HG03025 (cell line): ENCODE results near the gene CYP11A1.

Experiments used
- ATAC-seq: cut with Tn5 transposase; IDR thresholded peaks from one replicate; pipeline ENCODE4 v1.9.1; 2021; ENCODE audit warnings: mild to moderate bottlenecking, moderate library complexity; ENCODE audit not compliant: unreplicated experiment, low FRiP score

The CYP11A1 gene

DNA sequence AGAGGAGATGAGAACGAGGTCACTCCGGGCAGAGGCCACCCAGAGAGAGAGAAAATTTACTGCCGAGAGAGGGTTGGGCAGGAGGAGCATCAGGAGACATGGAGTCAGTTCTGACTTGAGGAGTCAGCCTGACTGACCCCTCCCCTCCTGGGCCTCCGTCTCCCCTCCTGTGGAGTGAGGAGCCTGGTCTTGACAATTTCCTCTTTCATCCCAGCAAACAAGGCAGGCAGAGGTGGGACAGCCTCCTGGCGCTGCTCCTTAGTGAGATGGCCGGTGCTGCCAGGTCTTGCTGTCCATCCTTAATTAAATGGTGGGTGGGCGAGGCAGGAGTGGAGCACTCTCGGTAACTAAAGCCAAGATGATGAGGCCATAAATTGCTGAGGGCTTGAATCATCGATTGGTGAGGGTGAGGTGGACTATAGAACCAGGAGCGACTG lies 60.6 kb downstream of the CYP11A1 start:
- ATAC-seq: no peak

DNA sequence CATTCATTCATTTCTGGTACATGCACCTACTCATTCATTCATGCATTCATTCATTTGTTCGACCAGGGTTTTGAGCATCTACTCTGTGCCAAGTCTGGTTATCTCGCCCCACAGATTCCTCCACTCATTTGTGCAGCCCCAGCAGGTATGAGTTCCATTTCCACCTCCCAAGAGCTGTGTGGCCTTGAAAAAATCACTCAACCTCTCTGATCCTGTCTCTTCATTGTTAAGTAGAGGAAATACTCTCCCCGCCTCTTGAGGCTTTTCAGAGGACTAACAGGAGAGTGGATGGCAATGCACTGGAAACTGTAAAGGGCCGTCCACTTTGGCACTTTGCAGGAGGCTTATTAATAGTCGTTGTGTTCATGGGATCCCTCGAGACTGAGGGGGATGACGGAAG lies 61.8 kb downstream of the CYP11A1 start:
- ATAC-seq: no peak

DNA sequence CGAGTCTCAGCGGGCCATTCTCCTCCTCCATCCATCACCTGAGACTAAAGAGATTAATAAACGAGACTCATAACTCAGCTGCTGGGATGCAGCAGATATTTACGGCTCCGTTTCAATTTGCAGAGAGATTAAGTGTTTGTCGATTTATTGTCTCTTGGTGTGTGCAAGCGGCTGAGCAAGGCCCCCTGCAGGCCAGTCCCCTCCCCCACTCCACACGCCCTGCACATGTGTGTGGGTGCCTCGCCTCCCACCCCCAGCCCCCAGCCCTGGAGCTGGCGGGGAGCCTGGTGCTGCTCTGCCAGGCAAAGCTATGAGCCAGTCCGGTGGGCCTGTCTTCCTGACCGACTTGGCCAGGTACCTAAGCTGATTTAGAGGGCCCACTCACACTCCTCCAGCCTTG lies 63.0 kb downstream of the CYP11A1 start:
- no peak for ATAC-seq

DNA sequence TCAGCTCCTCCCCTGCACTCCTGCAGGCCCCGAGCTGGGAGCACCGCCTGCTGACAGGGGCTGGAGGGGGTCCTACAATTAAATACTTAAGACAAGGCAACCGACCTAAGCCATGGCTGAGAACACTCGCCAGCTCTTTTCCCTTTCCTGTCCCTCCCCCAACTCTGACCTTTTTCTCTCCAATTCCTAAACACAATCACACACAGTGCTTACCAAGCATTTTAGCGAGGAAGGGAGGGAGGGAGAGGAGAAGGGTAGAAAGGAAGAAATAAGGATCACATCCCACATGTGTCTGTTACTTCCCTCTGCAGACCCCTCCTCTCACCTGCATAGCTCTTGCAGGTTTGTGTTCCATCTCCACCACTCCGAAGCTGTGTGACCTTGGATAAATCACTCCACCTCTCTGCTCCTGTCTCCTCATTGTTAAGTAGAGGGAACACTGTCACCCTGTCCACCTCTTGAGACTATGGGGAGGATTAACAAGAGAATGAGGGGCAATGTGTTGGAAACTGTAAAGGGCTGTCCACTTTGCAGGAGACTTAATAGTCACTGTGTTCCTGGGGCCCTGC lies 63.6 kb downstream of the CYP11A1 start:
- ATAC-seq: no peak

DNA sequence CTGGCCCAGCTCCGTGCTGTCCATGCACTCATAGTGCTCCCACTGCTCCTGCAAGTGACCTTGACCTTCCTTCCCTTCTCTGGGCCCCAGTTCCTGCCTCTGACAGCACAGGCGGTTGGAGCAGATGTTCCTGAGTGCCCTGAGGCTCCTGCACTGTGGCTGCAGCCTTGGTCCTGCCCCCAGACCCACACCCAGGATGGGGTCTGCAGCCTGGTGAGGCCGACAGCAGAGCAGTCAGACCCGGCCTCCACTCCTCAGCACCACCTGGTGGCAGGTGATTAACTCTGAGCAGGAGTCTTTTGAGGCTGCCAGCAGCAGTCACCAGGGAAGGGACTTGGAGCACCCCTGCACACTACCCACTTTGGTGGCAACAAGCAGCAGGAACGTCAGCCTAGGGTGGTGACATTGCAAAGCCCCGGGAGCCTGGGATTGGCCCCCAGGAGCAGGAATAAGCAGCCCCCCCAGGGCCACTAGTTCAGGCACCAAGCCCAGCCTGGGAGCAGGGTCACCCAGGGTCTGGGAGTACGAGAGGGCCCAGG lies 64.6 kb downstream of the CYP11A1 start:
- no peak for ATAC-seq

DNA sequence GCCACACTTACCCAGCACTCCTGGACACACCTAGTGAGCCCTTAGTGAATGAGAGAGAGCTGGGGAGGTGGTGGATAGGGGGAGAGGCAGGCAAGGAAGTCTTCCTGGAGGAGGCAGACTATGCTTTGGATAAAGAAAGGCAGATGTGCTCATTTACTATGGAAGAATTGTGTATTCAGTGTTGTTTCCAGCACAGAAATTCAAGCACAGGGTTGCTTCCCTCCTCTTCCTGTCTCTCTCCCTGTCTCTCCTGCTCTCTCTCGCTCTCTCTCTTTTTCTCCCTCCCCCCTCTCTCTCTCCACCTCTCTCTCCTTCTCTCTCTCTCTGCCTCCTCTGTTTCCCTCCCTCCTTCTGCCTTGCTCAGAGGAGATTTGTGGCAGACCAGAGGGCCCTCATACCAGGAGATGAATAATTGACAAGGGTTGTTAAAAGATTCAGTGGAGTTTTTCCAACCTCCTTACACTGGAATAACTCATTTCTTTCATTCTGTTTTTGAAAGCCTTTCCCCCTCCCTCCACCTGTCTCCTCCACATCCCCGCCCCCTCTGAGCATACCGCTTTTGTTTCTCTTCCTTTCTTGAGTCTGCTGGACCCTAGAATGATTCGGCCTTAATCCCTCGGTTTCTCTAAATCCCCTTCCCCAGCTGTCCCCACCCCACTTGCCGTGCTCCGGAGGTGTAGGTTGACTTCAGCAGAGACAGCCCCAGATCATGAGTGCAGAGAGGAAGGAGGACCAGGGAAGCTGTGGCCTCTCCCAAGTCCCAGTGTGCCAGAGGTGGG lies 65.7 kb downstream of the CYP11A1 start:
- no peak for ATAC-seq

DNA sequence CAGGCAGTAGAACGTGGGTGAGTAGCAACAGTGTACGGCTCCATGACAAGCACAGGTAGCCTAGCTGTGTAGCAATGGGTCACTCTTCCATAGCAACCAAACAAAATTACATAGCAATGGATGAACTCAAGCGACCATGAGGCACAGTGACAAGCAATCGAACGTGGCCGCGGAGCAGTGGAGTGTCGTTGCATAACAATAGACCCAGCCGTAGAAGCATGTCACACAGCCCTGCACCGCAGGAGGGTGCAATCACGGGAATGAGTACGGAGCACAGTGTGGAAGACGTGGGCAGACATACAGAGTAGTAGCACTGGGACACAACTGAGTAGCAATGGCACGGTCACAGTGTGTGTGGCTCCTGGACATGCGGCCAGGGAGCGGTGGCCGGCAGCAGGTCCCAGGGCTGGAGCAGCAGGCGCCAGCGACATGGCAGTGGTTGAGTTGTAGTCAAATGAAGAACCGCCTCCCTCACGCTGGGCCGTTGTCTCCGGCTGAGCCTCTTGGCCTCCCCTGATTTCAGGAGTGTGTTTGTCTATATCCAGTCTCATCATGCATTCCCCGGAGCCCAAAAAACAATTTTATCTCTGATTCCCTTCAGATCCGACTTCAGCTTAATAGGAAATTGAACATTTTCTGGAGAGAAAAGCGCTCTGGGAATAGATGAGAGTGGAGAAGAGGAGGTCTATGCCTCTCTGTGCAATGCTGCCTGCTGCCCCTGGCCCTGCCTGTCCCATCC lies 67.2 kb downstream of the CYP11A1 start:
- ATAC-seq: no peak

DNA sequence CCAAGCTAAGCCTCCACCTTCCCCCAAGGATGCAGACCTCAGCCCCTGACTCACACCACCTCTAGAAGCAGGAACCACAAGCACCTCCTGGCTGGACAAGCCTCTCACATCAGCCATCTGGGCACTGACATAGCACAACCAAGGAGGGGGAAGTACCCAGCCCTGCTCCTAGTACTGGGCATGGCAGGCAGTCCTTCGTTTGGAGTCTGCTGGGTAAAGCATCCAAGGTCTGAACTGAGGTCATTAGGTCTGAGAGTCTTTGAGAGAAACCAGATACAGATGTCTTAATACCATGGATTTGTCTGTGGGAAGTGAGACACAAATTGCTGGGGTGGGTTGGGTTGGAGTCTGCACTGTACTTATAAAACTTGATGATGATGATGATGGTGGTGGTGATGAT lies 69.6 kb downstream of the CYP11A1 start:
- no peak for ATAC-seq

DNA sequence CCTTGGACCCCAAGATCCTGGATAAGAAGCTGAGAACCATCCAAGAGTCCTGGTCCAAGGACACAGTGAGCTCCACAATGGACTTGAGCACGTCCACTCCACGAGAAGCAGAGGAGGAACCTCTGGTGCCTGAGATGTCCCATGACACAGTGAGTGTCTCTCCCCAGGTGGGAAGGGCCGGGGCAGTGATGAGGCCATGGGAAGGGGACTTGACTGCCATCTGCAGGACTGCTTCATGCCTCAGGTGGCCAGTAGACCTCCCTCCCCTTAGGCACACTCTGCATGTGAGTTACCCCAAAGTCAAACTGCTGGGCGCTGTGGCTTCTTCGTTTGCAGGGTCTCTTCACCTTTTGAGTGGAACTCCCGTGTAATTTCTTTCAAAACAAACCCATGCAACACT lies 71.6 kb downstream of the CYP11A1 start:
- no peak for ATAC-seq

DNA sequence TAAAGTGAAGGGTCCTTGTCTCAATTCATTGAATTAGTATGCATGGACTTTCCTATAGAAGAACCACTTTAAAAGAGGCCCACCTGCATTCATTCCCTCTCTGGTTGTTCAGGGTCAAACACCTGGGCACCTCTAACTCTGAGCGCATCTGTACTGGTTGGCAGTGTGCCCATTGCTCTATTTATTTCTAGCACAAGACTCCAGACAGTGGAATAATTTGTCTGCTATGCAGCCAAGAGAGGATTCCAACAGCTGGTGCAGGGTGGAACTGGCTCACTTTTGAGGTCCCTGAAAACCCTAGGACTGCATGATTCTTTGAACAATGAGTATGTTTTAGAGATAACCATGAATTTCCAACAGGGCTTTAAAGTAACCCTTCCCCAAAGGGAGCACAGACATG lies 73.4 kb downstream of the CYP11A1 start:
- ATAC-seq: no peak

DNA sequence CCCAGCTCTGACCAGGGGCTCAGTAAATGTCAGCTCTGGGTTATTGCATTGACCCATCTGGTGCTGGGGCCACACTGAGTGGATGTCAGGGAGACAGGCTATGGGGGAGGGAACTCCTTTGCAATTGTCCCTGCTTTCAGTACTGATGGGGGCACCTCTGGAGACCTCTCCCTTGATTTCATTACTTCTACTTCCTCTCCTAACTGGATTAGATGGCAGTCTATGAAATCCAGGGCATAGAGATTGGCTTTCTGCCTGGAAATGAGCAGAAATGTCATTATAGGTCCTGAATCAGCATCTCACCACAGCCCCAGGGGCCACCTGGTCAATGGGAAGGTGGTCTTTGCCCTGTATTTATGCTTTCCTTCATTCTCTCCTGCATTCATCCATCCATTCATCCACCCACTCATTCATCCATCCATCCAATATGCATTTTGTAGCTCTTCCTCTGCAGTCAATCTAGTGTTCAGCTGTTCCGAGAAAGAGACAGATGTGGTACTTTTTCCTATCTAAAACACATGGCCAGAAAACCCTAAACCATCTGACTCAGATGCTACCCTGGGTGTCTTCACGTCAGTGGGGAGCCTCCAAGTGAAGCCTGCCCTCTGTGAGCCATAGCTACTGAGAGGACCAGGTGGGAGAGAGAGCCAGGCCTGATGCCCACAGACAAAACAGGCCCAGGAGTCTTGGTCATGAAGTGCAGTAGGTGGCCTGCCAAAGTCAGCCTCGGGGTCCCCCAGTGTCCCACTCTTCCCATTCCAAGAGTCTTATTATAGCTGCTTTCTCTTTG lies 74.2 kb downstream of the CYP11A1 start:
- no peak for ATAC-seq

DNA sequence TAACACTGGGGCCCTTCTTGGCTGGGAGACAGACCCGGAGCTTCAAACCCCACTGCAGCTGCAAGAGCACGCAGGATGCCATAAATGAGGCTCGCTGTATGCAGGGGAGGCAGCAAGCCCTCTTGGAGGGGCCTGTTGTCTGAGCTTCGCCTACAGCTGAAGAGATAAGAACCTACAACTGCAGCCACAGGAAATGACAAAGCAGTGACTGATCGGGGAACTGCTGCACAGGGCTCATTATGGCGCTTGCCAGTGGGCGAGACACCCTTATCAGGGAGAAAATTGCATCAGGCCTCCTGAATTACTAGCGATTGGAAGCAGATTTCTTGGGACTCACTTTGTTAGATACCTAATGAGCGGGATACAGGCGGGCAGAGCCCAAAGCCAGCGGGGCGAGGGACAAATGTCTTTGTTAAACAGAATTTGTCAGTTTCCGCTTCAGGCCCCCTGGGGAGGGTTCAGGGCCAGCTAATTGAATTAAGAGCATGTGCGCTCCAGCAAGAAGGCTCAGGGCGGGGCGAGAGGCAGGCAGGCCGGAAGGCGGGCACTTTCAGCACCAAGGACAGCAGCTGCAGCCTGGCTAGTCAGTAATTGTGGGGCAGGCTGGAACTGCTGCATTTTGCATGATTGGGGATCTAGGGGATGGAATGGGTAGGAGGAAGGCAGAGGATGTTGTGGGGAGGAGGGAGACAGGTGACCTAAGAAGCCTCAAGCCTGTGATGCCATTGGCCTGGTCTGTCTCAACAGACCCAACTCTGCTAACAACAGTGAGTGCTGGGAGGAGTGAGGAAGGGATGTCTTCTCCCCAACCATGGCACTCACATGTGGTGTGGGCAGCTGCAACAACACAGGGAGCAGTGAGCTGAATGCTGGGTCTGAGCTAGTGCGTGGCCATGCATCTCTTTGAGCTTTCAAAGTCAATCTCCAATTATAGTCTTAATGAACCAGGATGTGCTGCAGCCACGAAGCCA lies 76.1 kb downstream of the CYP11A1 start:
- ATAC-seq: no peak

DNA sequence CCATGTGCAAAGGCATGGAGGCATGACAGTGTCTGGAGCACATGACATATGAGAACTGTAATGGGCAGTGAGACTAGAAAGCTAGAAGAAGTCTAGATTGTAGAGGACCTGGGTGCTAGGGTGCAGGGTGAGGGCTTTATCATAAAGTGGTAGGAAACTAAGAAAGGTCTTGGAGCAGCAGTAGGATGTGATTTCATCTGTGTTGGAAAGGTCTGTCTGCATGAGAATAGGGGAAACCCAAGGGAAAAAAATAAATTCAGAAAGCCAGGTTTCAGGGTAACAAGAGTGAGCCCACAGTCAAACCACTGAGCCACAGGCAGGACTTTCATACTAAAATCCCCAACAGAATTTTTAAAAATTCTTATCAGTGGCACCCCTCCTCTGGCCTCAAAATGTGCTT lies 76.8 kb downstream of the CYP11A1 start:
- no peak for ATAC-seq

DNA sequence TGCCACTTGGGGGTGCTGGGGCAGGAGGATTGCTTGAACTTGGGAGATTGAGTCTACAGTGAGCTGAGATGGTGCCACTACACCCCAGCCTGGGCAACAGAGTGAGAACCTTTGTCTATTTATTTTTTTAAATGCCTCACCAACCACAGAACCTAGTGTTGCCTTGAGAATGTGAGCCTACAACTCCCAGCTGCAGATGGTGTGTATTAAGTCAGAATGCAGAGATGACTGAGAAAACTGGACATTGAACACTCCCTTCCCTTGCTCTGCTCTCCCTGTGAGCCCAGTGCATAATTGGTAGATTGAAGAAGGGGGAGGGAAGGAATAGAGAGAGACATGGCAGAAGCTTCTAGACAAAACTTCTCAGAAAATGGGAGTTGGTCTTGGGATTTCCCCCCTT lies 77.8 kb downstream of the CYP11A1 start:
- no peak for ATAC-seq
